DND-41 (cell line): Measurements from ENCODE around the gene DOK6.

Experiments
- EZH2 ChIP-seq: IDR thresholded peaks from 3 replicates; pipeline ENCODE4 v1.6.1; 2012; ENCODE audit warnings: borderline replicate concordance, low read depth, mild to moderate bottlenecking, moderate library complexity, low read length, inconsistent platforms; ENCODE audit not compliant: severe bottlenecking
- TF ChIP-seq, protein P1 (sequence below): IDR thresholded peaks from 2 replicates; pipeline ENCODE4 v1.5.1; 2012; ENCODE audit warnings: borderline replicate concordance, low read length, moderate library complexity, mild to moderate bottlenecking; ENCODE audit not compliant: poor library complexity, severe bottlenecking; ENCODE audit errors: extremely low read depth

- TF ChIP-seq, protein P1, sequence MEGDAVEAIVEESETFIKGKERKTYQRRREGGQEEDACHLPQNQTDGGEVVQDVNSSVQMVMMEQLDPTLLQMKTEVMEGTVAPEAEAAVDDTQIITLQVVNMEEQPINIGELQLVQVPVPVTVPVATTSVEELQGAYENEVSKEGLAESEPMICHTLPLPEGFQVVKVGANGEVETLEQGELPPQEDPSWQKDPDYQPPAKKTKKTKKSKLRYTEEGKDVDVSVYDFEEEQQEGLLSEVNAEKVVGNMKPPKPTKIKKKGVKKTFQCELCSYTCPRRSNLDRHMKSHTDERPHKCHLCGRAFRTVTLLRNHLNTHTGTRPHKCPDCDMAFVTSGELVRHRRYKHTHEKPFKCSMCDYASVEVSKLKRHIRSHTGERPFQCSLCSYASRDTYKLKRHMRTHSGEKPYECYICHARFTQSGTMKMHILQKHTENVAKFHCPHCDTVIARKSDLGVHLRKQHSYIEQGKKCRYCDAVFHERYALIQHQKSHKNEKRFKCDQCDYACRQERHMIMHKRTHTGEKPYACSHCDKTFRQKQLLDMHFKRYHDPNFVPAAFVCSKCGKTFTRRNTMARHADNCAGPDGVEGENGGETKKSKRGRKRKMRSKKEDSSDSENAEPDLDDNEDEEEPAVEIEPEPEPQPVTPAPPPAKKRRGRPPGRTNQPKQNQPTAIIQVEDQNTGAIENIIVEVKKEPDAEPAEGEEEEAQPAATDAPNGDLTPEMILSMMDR: no peak
- no peak for TF ChIP-seq EZH2
These were observed 477.7 kb downstream of the DOK6 start for GRCh38 chr18:69878213-69878933.
